Thoracic aorta (tissue), 2 donors: ENCODE data around the gene MTHFD1L. TPM values are rescaled to one million over a fixed set of nuclear protein-coding genes. Genes with fewer than 3 reads are reported as not detected.

Experiments
- ATAC-seq: fragments of 150-250 bp; one replicate; pipeline ENCODE4 v1.8.0; 2017; ENCODE audit warnings: low read depth; ENCODE audit not compliant: insufficient number of reproducible peaks, low FRiP score
- DNase-seq: peaks from one replicate; pipeline ENCODE4 v3.0.0-alpha.2; 2020; ENCODE audit warnings: low spot score
- H3K27ac ChIP-seq, 2 donors: fragments of 200-600 bp; sonication (generic); 1 replicate in 1 of 2; 2 replicates in 1 of 2; pipeline ENCODE4 v1.5.1; 2016; ENCODE audit warnings: mild to moderate bottlenecking in 2 of 2, moderate library complexity in 2 of 2
- H3K27me3 ChIP-seq: fragments of 200-600 bp; sonication (generic); replicated peaks from 2 replicates; pipeline ENCODE4 v1.6.0; 2016; ENCODE audit warnings: mild to moderate bottlenecking; ENCODE audit not compliant: insufficient read depth
- H3K36me3 ChIP-seq: fragments of 200-600 bp; sonication (generic); one replicate; pipeline ENCODE4 v1.5.1; 2016
- H3K4me1 ChIP-seq, 2 donors: fragments of 200-600 bp; sonication (generic); 1 replicate in 1 of 2; 2 replicates in 1 of 2; pipeline versions ENCODE4 v1.5.1 to v1.6.0; 2016; ENCODE audit warnings: low read depth in 2 of 2, mild to moderate bottlenecking in 1 of 2; ENCODE audit not compliant: control insufficient read depth in 1 of 2
- H3K4me3 ChIP-seq: fragments of 200-600 bp; sonication (generic); 2 replicates; pipeline ENCODE4 v1.5.1; 2016; ENCODE audit warnings: mild to moderate bottlenecking
- H3K9me3 ChIP-seq: fragments of 200-600 bp; sonication (generic); 2 replicates; pipeline ENCODE4 v1.5.1; 2016
- CTCF ChIP-seq: fragments of 200-600 bp; sonication (generic); IDR thresholded peaks from one replicate; pipeline ENCODE4 v1.5.1; 2019; ENCODE audit warnings: antibody characterized with exemption
- total RNA-seq, 2 donors: library from RNA; depleted of rRNA; stranded (reverse); fragments of >200 nt; gene quantifications; one replicate each; pipeline versions ENCODE4 v1.1.0 to v1.2.3, GENCODE V29; 2016

Gene MTHFD1L
- total RNA-seq, 2 donors from 2014 or later, result 52.8 to 77.3 TPM

GRCh38 chr6:151005164-151005563, 139.7 kb downstream of the MTHFD1L start:
- ATAC-seq, result no peak
- Histone ChIP-seq H3K4me1 (peaks cover 11 to 25% of the 10 kb centered on the region in 2 donors), H3K27ac (no peak overlapping the region), H3K9me3 (no peaks in the 10 kb centered on the region), H3K36me3 (no peaks in the 10 kb centered on the region), H3K4me3 (no peak overlapping the region), H3K27me3 (no peaks in the 10 kb centered on the region)
- TF ChIP-seq CTCF, result no peak
- no peak for DNase-seq

DNA sequence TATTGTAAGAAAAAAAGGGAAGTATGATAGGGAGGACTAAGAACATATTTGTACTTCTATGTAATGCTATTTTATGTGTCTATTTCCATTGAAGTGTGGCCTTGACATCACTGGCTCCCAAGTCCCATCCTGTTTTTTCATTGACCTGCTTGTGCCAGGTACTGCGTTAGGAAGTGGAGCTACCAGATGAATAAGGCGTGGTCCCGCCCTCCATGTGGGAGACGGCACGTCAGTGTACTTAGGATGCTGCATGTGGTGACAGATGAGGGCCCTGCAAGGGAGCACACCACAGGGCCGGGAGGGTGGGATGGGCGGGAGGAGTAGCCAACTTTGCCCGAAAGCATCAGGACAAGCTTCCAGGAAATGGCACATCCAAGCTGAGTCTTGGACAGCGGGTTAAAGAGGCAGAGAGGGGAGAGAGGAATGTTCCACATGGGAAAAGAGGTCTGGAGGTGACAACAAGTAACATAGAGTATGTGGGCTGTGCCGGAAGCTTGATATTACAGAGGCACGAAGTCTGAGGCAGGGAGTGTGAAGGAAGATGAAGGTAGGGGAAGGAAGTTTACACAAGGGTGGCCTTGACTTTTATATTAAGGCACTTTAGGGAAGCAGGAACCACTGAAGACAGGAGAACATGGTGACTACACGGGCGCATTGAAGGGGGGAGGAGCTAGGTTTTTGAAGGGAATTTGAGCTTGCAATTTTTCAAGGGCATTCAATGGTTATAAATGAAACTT, 140.6 kb downstream of the MTHFD1L start:
- Histone ChIP-seq H3K36me3 (peaks cover 2% of the 10 kb centered on the region), H3K4me3 (no peak overlapping the region), H3K27ac (no peak overlapping the region), H3K27me3 (no peaks in the 10 kb centered on the region), H3K4me1 (peaks cover 11 to 25% of the 10 kb centered on the region in 2 donors), H3K9me3 (no peaks in the 10 kb centered on the region)
- DNase-seq (no peak), ATAC-seq (no peak)
- TF ChIP-seq CTCF, result no peak

DNA sequence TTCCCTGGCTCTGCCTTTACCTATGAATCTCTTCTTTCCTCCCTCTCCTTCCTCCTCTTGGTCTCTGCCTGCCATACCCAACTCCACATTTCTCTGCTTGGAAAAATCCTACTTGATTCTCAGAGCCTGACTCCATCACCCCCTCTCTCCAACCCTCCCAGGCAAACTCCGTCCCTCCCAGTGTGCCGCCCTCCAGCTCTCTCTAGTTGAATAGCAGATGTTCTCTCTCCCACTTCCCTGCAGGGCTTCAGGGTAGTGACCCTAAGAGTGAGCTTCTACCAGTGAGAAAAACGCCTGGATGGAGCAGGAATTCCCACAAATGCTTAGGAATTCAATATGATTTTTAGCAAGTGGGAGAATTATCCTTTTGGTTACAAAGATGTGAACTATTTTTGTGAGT, 141.6 kb downstream of the MTHFD1L start:
- TF ChIP-seq CTCF, result no peak
- H3K36me3 ChIP-seq, result peaks cover 2% of the 10 kb centered on the region

GRCh38 chr6:151007922-151008321, 142.4 kb downstream of the MTHFD1L start:
- peaks cover 2% of the 10 kb centered on the region for H3K36me3 ChIP-seq
- DNase-seq, result no peak
- no peak for ATAC-seq
- TF ChIP-seq CTCF, result no peak
- peaks cover 11 to 25% of the 10 kb centered on the region in 2 donors for H3K4me1 ChIP-seq
- no peaks in the 10 kb centered on the region for H3K27me3 ChIP-seq
- H3K27ac ChIP-seq, result no peak overlapping the region
- no peaks in the 10 kb centered on the region for H3K9me3 ChIP-seq
- no peak overlapping the region for H3K4me3 ChIP-seq

More for the DNA sequence above, 141.6 kb downstream of the MTHFD1L start:
- peaks cover 11 to 25% of the 10 kb centered on the region in 2 donors for H3K4me1 ChIP-seq
- H3K4me3 ChIP-seq, result no peak overlapping the region
- H3K27ac ChIP-seq, result no peak overlapping the region
- H3K9me3 ChIP-seq, result no peaks in the 10 kb centered on the region
- ATAC-seq, result no peak
- H3K27me3 ChIP-seq, result no peaks in the 10 kb centered on the region
- DNase-seq, result no peak

GRCh38 chr6:151008425-151008824, 142.9 kb downstream of the MTHFD1L start:
- TF ChIP-seq CTCF, result no peak

More at GRCh38 chr6:151008425-151008824, 142.9 kb downstream of the MTHFD1L start:
- Histone ChIP-seq H3K9me3 (no peaks in the 10 kb centered on the region), H3K36me3 (peaks cover 2% of the 10 kb centered on the region), H3K27ac (no peak overlapping the region), H3K27me3 (no peaks in the 10 kb centered on the region), H3K4me1 (peaks cover 11 to 25% of the 10 kb centered on the region in 2 donors), H3K4me3 (no peak overlapping the region)
- DNase-seq (no peak), ATAC-seq (no peak)
